ENCODE data around the gene TLR7.

The TLR7 gene

DNA sequence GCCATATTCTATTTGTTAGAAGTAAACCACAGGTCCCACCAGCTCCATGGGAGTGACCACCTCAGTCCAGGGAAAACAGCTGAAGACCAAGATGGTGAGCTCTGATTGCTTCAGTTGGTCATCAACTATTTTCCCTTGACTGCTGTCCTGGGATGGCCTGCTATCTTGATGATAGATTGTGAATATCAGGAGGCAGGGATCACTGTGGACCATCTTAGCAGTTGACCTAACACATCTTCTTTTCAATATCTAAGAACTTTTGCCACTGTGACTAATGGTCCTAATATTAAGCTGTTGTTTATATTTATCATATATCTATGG lies 55.7 kb downstream of the TLR7 start:
- no peak for DNase-seq (ENCODE audit: low read depth in 2 of 3, low spot score in 2 of 3)

DNA sequence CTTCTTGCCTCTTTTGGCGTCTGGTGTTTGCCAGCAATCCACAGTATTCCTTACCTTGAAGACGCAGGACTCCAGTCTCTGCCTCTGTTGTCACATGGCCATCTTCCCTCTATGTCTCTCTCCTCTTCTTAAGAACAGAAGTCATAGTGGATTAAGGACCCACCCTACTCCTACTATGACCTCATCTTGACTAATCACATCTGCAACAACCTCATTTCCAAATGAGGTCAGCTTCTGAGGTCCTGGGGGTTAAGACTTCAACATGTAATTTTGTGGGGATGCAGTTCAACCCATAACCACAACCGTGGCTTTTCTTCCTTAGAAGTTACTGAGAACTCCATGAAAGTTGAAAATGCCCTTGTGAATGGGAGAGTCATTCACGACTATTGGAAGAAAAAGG lies 62.8 kb downstream of the TLR7 start:
- no peak for DNase-seq (ENCODE audit: low read depth in 2 of 3, low spot score in 2 of 3)

DNA sequence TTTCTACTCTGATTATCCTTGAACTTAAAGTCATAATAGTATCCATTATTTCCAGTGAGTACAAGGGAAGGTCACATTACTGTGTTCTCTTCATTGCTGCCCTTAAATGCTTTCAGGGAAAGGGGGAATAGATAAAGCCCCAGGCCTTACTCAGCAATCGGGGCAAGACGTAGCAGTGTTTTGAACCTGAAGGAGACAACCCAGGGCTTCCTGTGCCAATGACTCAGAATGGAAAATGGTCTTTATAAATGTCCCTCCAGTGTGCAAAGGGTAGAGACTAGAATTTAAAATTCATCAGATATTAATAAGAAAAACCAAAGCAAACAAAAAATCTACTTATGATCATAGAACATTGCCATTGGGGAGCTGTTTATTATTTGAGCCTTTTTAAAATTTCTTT lies 63.3 kb downstream of the TLR7 start:
- no peak for DNase-seq (ENCODE audit: low read depth in 2 of 3, low spot score in 2 of 3)

DNA sequence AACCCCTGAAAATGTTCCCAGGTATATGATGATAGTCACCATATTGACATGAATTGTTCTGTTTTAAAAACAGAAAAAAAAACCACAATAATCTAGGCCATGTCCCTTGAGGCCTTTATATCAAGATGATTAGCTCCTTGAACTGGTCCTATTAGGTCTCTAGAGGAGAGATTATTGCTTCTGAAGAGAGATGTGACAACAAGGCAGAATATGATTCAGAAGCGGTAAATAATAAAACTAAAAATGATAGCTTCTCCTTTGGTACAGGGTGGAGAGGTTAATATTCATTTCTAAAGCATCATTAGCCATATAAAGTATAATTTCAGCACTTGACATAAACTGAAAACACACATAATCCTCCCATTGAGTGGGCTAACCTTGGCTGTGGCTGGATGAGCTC lies 65.4 kb downstream of the TLR7 start:
- no peak for DNase-seq (ENCODE audit: low read depth in 2 of 3, low spot score in 2 of 3)

DNA sequence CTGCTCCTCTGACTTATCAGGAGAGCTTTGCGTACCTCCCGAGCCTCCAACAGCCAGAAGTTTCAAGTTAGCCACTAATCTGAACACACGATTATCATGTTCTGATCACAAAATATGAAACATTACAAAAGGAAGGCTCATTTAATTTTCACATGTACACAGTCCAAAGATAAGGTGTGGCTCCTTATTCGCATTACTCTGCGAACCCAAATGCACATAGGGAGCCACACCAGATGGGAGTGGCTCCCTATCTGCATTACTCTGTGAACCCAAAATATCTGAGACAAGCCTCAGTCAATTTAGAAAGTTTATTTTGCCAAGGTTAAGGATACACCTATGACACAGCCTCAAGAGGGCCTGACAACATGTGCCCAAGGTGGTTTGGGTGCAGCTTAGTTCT lies 68.0 kb downstream of the TLR7 start:
- no peak for DNase-seq (ENCODE audit: low read depth in 2 of 3, low spot score in 2 of 3)

DNA sequence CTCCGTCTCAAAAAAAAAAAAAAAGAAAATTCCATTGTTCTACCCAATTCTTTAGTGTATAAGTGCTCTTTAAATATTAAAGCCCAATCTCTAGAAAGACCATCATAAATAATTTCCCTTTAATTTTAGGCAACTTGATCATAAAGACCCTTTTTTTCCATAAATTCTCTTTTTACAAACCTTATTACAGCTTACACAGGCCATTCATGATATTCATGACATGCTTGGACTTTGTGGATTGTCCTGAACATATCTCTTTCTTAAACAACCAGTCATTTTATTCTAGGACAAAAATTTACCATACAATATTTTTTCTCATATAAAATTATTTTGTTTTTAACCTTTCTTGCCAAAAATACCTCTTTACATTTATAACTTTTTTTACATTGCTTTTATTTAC lies 70.1 kb downstream of the TLR7 start:
- no peak for DNase-seq (ENCODE audit: low read depth in 2 of 3, low spot score in 2 of 3)

Data from activated CD8-positive, alpha-beta memory T cell treated with anti-CD3 and anti-CD28 coated beads for 48 hours (primary cell).